NCI-H146 (cell line): ENCODE results near the gene KDM2A.
A peak's percentile ranks its signal among the peaks of the same experiment; 100 is the strongest.
"Not testable (repeated sequence)": the region's sequence is repeated elsewhere in the genome, so short reads cannot be mapped to it uniquely, and the experiment has no call there.

Source experiments
- DNase-seq: peaks from one replicate; lab custom pipeline; 2025; lab: John Stamatoyannopoulos, UW

The KDM2A gene

GRCh38 chr11:67117672-67118180 is 1.3 kb upstream of the KDM2A start:
- peak; percentile 54 for DNase-seq

DNA sequence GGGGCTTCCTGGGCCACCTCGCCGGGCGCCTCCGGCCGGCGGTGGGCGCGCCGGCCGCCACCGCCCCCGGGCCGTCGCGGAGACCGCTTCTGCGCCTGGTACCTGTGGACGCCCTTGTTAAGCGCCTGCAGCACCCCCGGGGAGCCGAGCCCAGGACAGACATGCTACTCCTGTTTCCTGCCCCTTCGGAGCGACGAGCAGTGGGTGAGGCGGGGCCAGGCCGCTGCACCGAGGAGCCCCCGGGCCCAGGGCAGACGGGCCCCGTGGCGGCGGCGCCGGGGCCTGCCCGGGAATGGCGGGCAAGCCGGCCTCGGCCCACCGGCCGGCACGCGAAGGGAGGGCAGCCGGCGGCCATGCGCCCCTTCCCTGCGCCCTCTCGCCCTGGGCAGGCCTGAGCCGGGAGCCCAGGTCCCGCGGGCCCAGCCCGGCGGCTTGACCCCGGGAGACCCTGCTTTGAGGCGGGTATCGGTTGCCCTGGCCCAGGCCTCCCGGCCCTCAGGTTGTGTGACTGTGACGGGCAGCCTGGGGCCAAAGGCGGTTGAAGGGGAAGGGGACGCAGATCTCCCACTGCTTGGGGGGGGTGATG is 789 bp upstream of the KDM2A start:
- peak; percentile 68 for DNase-seq

DNA sequence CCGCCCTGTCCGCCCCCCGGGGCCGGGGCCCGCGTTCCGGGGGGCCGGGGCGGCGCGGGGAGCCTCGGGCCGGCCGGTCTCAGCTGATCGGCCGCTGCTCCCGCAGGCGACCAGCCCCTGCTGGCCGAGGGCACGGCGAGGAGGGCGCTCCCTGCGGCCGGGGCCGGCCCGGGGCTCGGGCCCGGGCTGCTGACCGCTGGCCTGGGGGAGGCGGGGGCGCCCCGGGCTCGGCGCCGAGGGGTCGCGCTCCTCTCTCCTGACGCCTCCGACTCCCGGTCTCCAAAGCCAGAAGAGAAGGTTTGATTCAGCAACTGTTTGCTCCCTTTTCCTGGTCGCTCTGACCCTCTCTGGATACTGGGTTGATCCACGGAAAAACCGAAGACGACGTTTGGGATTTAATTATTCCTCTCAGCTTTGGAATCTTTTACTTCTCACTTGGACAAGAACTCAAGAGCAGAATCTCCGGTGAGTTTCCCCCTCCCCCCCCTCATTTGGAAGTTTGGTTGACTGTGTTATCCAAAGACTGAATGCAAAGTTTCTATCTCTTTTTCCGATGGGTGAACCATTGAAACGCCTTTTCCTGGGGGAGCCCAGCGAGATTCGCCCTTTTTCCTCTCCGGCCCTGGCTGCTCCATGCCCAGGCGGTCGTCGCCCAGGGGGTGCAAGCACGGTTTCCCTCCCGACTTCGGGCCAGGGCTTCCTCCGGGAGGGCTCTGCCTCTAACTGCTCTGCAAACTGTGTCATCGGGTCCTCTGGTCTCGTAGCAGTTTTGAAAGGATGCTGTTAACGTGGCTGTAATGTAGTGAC is 725 bp downstream of the KDM2A start:
- peak; percentile 40 for DNase-seq

- no peak for DNase-seq
Observed at GRCh38 chr11:67120456-67120855, 1.4 kb downstream of the KDM2A start.

DNA sequence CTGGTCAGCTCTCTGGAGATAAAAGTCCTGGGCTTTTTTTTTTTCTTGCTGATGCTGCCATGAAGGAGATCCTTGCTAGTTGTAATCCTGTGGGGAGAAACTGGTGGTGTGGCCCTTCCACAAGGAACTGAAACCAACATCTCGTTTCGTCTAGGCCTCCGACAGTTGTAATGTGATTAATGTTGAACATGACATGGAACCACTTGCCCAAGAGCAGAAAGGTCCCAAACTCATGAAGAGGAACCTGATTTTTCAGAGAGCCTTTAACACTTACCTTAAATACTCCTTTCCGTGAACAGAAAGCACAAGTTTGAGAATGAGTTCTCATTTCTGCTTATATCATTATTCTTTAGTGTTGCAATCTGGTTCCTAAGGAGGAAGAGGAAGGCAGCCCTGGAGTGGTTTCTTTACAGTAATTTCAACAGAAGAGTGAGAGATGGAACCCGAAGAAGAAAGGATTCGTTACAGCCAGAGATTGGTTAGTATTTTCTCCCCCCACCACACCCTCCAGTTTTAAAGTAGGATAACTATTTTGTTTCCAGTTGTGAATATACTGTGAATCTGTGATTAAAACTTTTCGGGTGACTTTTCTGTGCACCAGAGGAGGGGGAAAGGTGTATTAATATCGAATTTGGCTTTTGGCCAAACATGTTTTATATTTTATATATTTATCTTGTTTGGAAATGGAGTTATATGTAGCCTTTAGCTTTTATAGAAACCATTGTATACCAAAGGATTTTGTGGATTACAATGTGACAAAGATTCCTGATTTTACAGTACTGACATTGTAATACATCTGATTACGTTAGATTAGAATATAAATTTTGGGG is 2.0 kb downstream of the KDM2A start:
- DNase-seq: no peak

GRCh38 chr11:67123801-67124200 is 4.7 kb downstream of the KDM2A start:
- DNase-seq: not testable (repeated sequence)

GRCh38 chr11:67126243-67126642 is 7.2 kb downstream of the KDM2A start:
- DNase-seq: not testable (repeated sequence)

DNA sequence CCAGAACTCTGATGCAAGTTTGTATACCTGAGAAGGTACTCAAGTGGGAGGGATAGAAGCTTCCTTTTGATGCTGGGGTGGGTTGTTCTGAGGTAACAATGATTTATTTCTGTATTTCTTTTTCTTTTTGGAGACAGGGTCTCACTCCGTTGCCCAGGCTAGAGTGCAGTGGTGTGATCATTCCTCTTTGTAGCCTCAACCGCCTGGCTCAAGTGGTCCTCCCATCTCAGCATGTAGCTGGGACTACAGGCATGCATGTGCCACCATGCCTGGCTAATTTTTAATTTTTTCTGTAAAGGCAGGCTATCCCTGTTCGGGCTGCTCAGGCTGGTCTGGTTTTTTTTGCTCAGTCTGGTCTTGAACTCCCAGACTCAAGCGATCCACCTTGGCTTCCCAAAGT is 7.9 kb downstream of the KDM2A start:
- no peak for DNase-seq

DNA sequence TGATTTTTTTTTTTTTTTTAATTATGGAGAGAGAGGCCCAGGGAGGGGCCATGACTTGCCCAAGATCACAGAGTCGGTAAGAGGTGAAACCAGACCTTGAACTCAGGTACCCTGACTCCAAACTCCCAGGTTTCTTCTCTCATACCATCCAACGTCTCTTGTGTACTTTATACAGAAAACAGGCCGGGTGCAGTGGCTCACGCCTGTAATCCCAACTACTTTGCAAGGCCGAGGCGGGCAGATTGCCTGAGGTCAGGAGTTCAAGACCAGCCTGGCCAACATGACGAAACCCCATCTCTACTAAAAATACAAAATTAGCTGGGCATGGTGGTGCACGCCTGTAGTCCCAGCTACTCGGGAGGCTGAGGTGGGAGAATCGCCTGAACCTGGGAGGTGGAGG is 11.8 kb downstream of the KDM2A start:
- not testable (repeated sequence) for DNase-seq

- no peak for DNase-seq
Observed at GRCh38 chr11:67136156-67136555, 17.1 kb downstream of the KDM2A start.

DNA sequence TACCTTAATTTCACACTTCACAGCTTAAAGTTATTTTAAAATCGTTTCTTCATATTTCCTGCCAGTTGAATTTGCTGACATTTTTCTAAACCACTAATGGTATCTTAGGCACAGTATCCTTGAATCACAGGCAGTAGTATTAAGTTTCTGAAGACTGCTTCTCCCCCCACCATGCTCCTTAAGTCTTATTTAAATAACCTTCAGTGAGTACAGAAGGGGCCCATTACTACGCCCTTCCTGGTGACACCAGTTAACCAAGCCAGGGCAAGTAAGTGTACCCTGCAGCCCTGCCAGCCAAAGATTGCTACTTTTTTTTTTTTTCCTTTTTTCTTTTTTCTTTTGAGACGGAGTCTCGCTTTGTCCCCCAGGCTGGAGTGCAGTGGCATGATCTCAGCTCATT is 19.9 kb downstream of the KDM2A start:
- no peak for DNase-seq

- DNase-seq: no peak
Observed at GRCh38 chr11:67146516-67147226, 27.6 kb downstream of the KDM2A start.

- no peak for DNase-seq
Observed at GRCh38 chr11:67153971-67154370, 34.9 kb downstream of the KDM2A start.

DNA sequence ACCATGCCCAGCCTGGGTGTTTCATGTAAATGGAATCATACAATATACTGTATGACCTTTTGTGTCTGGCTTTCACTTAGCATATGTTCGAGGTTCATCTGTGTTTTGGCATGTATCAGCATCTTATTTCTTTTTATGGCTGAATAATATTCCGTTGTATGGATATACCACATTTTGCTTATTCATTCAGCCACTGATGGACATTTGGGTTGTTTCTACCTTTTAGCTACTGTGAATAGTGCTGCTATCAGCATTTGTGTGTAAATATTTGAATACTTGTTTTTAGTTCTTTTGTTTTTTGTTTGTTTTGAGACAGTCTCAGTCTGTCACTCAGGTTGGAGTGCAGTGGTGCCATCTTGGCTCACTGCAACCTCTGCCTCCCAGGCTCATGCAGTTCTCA is 35.7 kb downstream of the KDM2A start:
- DNase-seq: no peak

GRCh38 chr11:67157691-67158090 is 38.6 kb downstream of the KDM2A start:
- no peak for DNase-seq

DNA sequence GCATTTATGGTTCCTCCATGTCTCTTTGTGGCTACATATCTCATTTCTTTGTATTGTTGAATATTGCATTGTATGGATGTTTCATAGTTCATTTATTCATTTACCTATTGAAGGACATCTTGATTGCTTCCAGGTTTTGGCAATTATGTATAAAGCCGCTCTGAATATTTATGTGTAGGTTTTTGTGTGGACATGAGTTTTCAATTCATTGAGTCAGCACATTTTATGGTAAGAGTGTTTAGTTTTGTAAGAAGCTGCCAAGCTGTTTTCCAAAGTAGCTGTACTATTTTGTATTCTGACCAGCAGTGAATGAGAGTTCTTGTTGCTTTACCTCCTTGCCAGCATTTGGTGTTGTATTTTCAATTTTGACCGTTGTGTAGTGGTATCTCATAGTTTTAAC is 39.2 kb downstream of the KDM2A start:
- DNase-seq: no peak

- DNase-seq: no peak
Observed at GRCh38 chr11:67160045-67160444, 41.0 kb downstream of the KDM2A start.

- DNase-seq: no peak
Observed at GRCh38 chr11:67160872-67161783, 42.1 kb downstream of the KDM2A start.

DNA sequence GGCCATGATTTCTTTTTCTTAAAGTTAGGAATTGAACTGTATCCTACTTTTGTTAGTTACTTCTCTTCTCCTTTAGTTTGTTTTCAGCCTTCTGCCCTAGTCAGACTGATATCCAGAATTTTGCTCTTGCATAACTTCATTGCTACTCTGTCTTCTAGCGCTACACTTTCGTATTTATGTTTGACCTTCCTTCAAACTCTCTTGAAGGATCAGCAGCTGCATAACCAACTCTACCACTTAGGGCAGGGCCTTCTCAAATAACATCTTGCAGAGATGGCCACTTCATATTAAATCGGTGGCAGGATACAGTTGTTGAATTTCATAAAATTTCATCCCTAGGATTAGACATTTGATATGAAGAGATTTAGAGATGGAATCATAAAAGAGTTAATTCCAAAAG is 43.9 kb downstream of the KDM2A start:
- DNase-seq: no peak

DNA sequence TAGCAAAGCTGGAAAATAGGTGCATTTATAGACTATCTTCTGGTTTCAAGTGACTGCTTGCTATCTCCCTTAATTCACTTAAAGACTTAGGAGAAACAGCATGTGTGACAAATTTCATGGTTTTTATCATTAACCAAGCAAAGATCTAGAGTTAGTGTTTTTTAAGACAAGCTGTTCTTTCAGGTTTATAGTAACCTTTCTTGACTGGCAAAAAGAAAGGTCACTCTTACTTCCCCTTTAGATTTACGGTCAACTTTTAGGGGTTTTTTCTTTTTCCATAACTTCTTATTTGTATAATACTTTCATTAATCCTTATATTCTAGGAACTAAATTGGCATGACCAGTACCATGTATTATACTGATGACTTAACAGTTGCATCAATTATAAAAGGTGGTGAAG is 46.6 kb downstream of the KDM2A start:
- no peak for DNase-seq

DNA sequence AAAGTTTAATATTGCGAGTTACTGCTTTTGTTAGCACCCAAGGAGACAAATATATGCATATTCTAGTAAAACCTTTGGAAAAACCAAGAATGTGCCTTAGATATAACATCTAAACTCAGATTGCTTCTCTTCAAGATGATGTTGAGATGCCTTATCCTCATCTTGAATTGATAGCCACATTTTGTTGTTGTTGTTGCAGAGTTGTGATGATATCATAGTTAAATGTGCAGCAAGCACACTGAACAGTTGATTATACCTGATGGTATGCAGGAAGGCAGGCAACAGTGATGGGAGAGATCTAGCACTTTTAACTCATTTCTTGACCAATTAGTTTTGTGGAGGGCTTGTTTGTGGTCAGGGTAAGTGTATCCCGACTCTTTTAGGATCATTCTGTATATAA is 48.0 kb downstream of the KDM2A start:
- no peak for DNase-seq
